Right ventricle myocardium inferior (tissue), 1 donor: Measurements from ENCODE around the gene ATP8B3. TPM values are rescaled to one million over a fixed set of nuclear protein-coding genes. Genes with fewer than 3 reads are reported as not detected.
A peak's percentile ranks its signal among the peaks of the same experiment; 100 is the strongest.

Source experiments
- ATAC-seq: fragments of 200-7000 bp; cut with Tn5 transposase; one replicate; pipeline ENCODE4 v1.9.1; 2020; ENCODE audit warnings: mild to moderate bottlenecking, moderate library complexity
- DNase-seq: peaks from one replicate; pipeline ENCODE4 v3.0.0; 2021; ENCODE audit errors: missing footprints
- intact Hi-C: fragments of 100-400 bp; cut with DNase I; formaldehyde crosslinking; loops from one replicate; pipeline ENCODE4 v1.11.0; 2022
- total RNA-seq: library from RNA; stranded (reverse); fragmentation: NEBNext Ultra II Directional; extraction: Animal tissue kit (Norgen Biotek cat#: 25700); gene quantifications from one replicate; pipeline ENCODE4 v1.2.1, GENCODE V29; 2021
- donor health status: DM: no; HTN: yes; CAD: no; lungs with severe emphysema.

ATP8B3 gene
- total RNA-seq, 1 donor from 2014 or later: 0.68 TPM

DNA sequence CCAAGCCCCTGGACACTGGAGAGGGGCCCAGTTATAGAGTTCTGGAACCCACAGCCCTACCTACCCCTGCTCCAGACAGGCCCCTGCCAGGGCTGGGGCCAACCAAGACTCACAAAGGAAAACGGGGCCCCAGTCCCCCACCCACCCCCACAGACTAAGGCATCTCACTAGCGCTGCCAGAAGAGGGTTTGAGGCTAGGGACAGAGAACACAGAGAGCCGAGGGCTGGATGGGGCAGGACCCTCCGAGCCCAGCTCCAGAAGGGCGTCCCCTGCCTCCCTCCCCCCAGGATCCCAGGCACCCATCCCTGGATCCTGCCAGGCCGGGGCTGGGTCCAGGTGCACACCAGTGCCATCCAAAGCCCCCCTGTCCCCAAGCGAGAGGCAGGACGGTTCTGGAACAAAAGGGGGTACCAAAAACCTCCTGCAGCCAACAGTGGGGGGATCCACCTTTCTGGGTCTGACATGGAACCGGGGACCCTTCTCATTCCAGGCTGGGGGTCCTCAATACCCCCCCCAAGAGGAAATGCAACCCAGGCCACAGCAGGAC is 40.6 kb upstream of the ATP8B3 start:
- intact Hi-C loops: no loop called here
- no peak for DNase-seq
- ATAC-seq: no peak

DNA sequence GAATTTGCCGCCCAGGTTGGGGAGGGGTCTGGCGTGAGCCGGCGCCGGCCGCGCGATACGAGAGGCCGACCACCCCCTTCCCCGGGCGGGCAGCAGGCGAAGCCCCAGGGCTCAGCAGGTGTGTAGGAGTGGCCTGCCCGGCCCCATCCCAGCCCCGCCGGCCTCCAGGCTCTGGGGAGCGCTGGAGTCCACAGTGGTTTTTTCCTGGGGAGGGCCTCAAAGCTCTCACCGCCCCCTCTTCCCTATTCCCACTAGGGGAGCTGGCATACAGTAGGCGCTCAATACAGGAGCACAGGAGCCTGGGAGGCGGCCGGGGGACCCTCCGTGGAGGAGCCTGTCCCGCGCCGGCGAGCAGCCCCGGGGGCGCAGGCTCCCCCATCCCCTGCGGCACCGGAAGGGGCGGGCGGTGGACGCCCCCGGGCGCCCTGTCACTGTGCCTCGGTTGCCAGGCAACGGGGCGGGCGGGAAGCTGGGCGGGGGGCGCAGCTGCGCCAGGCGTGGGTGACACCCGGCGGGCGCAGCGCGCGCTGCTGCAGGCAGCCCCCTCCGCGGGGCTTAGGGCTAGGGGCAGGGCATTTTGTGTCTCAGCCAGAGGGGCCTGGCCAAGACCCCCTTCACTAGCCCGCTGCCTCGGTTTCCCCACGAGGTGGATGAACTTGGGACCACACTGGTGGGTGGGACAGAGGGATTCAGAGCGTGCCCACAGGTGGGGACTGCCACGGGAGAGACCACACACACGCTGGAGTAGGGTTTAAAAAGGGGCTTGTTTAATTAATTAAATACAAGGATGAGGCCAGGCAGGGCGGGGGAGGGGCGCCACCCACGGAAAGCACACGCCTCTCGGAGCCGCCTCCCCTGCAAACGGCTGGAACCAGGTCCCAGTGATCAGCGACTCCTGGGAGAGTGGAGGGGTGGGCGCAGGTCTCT is 39.8 kb upstream of the ATP8B3 start:
- no peak for ATAC-seq
- intact Hi-C loops: no loop called here
- peak; percentile 56 for DNase-seq

DNA sequence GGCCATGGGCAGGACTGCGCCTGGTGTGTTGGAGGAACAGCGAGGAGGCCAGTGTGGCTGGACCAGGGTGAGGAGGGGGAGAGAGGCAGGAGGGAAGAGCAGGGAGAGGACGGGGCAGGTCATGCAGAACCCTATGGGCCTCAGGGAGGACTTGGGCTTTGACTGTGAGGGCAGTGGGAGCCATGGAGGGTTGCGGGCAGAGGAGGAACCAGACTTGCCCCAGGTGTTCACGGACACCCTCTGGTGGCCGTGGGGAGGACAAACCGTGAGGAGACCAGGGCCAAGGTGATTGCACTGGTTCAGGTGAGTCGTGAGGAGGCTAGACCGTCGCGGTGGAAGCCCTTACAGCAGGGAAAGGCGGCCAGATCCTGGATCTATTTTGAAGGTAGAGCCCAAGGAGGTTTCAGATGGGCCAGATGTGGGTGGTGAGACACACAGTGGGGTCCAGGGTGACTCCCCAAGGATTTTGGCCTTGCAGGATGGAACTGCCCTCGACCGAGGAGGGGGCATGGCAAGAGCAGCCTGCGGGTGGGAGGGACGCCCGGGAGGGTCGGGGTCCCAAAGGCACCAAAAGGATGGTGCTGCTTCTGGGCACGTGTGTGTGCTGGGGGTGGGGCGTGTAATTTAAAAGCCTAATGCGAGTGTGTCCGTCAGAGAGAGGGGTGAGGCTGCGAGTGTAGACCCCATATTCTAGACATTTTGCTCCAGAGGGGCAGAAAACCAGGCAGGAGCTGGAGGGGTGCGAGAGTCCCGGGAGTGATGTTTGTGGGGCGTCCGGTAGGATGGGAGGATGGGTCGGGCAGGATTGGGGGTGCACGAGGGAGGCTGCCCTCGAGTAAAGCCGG is 39.0 kb upstream of the ATP8B3 start:
- peak; percentile 59 for DNase-seq

DNA sequence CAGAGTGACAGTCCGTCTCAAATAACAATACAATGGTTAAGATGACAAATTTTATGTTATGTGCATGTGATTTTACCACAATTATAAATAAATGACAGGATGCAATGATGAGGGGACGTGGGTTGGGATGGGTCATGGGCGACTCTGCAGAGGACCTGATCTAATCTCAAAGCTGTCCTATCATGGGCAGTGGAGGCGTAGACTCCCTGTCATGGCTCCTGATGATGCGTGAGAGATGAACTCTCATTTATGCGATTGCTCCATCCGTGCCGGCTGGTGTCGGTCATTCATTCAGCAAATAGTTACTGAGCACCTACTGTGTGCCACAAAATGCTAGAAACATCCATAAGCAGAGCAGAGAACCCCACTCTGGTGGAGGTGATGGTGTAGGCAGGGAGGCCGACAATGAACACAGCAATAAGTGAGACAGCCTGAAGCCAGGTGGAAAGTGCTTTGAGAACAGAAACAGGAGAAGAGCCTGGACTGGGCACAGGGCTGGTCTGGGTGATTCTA is 37.9 kb upstream of the ATP8B3 start:
- ATAC-seq (no peak), DNase-seq (no peak)
- intact Hi-C loops: no loop called here

More for the DNA sequence above, 39.0 kb upstream of the ATP8B3 start:
- no peak for ATAC-seq
- intact Hi-C loops: no loop called here

DNA sequence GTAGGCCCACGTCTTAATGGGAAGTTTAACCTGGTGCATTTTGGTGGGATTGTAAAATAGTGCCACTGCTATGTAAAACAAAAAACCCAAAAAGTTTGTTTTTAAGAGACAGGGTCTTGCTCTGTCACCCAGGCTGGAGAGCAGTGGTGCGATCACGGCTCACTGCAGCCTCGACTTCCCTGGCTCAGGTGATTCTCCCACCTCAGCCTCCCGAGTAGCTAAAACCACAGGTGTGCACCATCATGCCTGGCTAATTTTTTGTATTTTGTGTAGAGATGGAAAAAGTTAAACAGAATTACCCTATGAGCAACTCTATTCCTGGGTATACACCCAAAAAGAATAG is 37.0 kb upstream of the ATP8B3 start:
- ATAC-seq (no peak), DNase-seq (no peak)
- intact Hi-C loops: no loop called here

DNA sequence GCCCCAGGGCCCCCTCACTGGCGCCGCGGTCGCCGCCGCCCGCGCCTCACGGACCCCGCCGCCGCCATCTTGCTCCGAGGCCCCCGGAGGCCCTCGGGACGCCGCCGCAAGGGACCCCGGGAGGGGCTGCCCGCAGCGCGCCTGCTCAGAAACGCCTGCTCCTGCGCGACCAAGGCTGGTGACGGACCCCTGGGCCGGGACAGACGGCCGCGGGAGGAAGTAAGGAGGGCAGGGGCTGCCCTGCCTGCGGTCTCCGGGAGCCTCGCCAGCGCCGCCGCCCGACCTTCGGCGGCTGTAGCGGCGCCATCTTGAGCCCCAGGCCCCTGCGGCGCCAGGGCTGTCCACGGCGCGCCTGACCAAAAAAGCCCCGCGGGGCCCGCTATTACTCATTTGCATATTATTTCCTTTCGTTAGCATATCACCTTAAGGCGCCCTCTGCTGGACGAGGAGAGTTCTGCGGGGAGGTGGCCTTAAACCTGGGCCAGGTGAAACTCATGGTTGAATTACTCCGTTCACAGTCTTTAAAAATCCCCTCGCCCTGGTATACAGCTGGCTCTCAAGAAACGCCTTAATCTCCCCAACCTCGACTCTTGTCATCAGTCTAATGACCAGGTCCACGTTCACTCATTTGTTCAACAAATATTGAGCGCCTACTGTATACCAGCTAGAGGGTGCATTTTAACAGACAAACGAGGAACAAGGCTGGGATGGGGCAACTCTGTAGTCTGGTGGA is 36.5 kb upstream of the ATP8B3 start, which contains the start of gene REXO1:
REXO1 (minus strand) TSS at position 85 of the 733 bp plus-strand sequence. CDS start 125 bp downstream, outside the sequence.
- intact Hi-C loops: no loop called here
- DNase-seq (peak; percentile 97), ATAC-seq (peak; percentile 89)

DNA sequence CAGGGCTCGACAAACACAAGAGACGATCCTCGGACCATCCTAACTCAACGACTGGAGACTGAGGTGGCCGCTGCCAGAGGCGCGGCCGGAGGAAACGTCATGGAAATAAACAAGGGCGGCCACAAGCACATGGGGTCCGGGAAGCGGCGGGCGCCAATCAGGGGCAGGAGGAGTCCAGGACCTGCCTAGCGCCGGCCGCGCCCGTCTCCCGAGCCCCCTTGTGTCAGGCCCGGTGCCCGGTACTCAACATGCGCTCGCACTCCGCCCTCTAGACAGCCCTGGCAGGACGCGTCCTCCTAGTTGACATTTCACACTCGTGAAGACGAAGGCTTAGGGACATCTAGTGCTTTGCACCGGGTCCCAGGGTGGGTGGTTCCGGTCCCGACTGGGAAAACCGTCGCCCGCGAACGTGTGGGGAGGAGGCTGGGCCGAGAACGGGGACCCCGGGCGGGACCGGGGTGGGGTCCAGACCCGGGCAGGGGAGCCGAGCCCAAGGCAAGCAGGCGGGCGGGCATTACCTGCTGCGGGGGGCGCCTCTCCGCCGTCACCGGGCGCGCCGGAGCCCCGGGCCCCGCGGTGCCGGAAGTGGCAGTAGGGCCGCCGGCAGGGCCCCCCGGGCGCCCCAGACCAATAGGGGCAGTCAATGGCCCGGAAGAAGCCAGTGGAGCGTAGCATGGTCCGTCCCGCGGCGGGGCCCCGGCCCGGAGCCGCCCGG is 35.8 kb upstream of the ATP8B3 start:
- DNase-seq (peak; percentile 67), ATAC-seq (no peak)
- intact Hi-C loops: no loop called here

DNA sequence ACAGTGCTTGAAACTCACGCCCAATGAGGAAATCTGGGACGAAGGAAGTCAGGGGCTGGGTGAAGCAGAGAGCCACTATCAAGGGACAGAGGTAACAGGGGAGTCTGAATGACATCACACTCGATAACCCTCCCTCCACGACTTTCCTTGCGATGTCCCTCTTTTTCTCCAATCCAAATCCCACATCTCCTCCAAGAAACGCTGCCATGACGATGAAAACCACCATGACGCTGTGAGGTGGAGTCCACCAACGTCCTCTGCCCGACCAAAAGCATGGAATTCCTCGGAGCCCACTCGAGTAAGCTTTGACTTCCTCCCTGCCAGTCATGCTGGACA is 35.2 kb upstream of the ATP8B3 start:
- DNase-seq: no peak
- ATAC-seq: no peak
- intact Hi-C loops: no loop called here

DNA sequence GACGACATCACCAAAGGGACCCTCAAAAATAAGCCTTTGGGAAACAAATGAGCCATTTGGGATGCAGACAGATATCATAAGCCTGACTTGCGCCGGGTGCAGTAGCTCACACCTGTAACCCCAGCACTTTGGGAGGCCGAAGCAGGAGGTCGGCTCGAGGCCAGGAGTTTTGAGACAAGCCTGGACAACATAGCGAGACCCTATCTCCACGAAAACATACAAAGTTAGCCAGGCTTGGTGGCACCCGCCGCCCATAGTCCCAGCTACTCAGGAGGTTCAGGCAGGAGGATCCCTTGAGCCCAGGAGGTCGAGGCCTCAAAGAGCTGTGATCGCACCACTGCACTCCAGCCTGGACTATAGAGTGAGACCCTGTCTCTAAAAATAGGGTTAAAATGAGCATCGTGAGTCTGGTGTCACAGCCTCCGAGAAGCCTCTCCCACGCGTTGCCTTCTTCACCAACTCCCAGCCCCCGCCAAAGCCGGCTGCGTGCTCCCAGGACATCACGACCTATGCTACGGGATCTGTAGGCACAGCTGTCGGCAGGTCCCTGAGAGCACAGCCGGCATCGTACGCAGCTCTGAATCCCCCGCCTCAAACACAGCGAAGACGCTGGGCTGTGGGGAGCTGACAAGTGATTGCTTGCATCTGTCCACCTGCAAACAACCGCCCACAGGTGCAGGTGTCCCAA is 34.6 kb upstream of the ATP8B3 start:
- intact Hi-C loops: no loop called here
- DNase-seq: no peak
- no peak for ATAC-seq

DNA sequence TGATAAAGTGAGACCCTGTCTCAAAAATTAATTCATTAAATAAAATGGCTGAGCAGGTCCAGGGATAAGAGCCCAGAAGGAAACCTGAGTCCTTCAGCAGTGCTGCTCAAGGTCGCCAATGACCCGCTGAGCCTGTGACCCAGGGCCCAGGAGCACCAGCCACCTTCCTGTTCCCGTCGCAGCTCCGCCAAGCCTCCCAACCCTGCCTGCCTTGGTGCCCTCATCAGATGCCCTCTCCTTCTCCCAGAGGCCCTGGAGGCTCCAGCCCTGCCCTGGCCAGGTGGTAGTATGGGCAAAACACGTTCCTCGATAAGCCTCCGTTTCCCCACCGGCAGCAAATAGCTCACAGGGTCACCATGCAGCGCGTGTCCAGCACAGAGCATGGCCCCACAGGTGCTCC is 33.6 kb upstream of the ATP8B3 start:
- intact Hi-C loops: no loop called here
- ATAC-seq (no peak), DNase-seq (no peak)

DNA sequence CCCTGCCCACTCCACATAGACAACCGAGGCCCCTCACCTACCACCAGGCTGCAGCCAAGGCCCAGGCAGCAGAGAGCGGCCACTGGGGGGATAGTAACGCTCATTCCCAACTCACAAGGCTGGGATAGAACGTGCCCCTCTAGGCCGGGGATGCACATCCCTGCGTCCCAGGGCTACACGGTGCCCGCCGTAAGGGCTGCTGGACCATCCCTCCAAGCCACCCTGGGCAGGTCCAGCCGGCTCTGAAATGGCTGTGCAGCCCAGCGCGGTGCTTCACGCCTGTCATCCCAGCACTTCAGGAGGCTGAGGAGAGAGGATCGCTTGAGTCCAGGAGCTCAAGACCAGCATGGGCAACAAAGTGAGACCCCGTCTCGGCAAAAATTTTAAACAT is 33.0 kb upstream of the ATP8B3 start:
- ATAC-seq (no peak), DNase-seq (no peak)
- intact Hi-C loops: no loop called here

DNA sequence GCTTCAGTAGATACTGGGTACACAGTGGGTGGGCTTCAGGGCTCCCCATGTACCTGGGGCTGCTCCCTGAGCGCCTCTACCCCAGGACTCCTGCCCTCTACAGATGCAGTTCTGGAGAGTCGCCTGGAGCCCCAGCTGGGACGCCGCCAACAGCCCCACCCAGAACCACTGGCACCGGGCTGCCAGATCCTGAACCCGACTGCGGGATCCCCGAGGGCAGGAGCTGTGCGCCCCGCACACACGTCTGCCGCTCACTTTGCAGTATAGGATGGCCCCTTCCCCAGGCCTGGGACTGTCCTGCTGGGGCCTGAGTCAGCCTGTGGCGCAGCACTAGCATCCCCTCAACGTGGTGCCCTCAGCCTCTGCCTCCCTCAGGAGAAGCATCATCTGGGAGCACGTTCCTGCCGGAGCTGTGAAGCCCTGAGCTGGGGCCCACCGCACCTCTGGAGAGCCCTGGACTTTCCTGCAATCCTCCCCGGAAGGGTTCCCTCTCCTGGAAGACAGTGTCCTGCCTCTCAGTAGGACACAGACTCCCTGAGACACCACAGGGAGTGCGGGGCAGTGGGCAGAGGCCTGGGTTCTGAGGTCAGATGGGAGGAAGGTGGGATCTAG is 32.5 kb upstream of the ATP8B3 start:
- no peak for ATAC-seq
- DNase-seq: no peak
- intact Hi-C loops: no loop called here

DNA sequence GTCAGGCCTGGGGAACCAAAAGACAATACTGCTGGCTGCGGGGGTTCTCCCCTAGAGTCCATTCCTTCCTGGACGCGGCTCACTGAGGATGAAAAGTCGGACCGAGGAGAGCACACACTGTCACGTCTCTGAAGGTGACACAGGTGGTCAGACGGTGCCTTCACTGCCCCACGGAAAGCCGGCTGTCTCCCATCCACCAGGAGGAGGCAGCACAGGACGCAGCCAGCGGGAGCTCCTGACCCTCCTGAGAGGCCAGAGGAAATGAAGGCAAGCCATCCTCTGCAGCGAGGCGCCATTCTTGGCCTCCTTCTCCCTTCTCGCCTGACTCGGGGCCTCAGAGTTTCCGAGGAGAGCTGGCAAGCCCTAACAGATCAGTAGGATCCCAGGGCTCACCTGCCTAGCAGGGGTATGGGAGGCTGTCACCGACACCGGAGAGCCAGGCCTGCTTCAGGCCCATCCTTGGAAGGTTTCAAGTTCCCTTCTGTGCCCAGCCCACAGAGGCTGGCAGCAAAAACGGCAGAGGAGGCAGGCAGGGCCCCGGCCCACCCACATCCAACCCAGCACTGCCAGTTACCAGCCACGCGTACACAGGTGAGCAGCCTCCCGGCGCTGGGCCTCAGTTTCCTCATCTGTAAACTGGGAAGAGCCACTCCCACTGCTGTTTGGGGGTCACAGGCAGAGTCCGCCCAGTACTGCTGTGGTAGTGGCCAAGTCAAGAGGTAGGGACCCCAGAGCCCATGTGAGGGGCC is 31.7 kb upstream of the ATP8B3 start:
- ATAC-seq (no peak), DNase-seq (no peak)
- intact Hi-C loops: no loop called here

DNA sequence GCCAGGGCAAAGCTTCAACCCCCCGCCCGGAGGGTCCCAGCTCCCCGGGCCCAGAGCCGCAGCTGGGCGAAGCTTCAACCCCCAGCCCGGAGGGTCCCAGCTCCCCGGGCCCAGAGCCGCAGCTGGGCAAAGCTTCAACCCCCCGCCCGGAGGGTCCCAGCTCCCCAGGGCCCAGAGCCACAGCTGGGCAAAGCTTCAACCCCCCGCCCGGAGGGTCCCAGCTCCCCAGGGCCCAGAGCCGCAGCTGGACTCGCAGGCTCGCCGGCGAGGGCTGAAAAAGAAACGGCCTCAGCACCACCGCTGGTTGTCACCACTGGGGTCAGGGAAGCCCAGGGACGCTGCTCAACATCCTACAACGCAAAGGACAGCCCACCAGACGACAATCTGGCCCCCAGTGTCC is 31.0 kb upstream of the ATP8B3 start:
- intact Hi-C loops: no loop called here
- no peak for ATAC-seq
- DNase-seq: no peak

DNA sequence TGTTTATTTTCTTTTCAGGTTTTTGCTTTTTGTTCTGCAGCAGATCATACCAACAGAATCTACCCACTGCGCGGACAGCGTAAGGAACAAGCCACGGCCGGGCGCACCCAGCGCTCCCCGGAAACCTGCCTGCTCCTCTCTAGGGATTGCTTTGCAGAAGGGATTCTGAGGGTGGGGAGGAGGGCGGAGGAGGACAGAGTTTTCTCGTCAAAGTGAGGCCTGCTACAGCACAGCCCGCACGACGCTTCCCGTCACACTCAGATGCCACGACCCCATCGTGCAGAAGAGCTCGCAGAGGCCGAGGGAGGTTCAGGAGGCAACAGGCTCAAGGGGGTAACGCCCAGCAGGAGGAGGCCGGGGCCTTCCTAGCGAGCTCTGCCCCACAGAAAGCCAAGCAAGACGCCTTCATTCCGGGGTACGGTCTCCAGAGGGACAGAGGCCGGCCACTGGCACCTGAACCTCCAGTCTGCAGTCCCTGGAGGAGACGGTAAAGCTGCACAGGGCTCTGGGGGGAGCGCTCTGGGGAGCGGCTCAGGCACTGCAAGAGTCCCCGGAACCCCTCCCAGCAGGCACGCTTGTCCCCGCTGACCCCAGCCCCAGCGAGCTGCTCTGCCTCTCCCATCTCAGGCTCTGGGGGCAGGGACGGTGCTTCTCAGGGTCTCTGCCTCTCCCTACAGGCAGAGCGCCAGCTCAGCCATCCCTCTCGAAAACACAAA is 29.3 kb upstream of the ATP8B3 start:
- no peak for DNase-seq
- ATAC-seq: no peak
- intact Hi-C loops: no loop called here

DNA sequence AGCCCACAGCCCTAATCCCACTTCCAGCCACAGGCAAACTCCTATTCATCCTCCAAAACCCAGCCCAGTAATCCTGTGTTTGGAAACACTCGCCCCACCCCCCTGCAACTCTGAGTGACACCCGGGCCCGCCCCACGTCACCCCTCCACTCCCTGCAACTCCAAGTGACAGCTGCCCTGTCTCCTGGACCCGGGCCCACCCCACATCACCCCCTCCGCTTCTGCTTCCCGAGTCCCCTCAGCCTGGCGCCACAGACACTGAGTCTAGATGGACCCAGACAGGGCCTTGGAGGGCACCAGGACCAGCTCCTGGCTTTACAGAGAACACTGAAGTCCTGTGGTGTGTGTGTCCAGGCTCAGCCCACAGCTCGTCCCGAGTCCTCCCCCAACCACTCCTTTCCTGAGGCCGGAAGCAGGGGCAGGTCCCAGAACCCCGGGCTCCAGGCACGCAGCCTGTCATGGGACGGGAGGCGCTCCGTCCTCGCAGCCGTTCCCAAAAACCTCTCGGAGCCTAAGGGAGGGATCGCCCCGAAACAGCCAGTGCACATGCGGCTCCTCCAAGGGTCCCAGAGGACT is 28.6 kb upstream of the ATP8B3 start:
- DNase-seq (no peak), ATAC-seq (peak; percentile 63)
- intact Hi-C loops: no loop called here
